H9 (cell line): ENCODE data around the gene PARP8. TPM values are rescaled to one million over a fixed set of nuclear protein-coding genes. Genes with fewer than 3 reads are reported as not detected.

Experiments
- DNase-seq: peaks from one replicate; pipeline ENCODE4 v3.0.0-alpha.2; 2017
- H2AFZ ChIP-seq: one replicate; pipeline ENCODE4 v1.6.1; 2013; ENCODE audit warnings: mild to moderate bottlenecking, low read length, control low read depth, moderate library complexity
- H2AK5ac ChIP-seq: 2 replicates; pipeline ENCODE4 v1.6.1; 2013; ENCODE audit warnings: low read length, control low read depth, mixed read lengths; ENCODE audit not compliant: insufficient read length
- H2BK120ac ChIP-seq: one replicate; pipeline ENCODE4 v1.6.1; 2013; ENCODE audit warnings: low read depth, mild to moderate bottlenecking, low read length, control low read depth, inconsistent platforms; ENCODE audit not compliant: poor library complexity, severe bottlenecking
- H2BK12ac ChIP-seq: 2 replicates; pipeline ENCODE4 v1.6.1; 2013; ENCODE audit warnings: low read length, control low read depth, mixed read lengths, low read depth; ENCODE audit not compliant: insufficient read length
- H2BK15ac ChIP-seq: 2 replicates; pipeline ENCODE4 v1.6.1; 2013; ENCODE audit warnings: low read depth, low read length, control low read depth
- H2BK20ac ChIP-seq: one replicate; pipeline ENCODE4 v1.6.1; 2013; ENCODE audit warnings: low read depth, mild to moderate bottlenecking, low read length, control low read depth, inconsistent platforms; ENCODE audit not compliant: poor library complexity, severe bottlenecking
- H2BK5ac ChIP-seq: 2 replicates; pipeline ENCODE4 v1.6.1; 2013; ENCODE audit warnings: low read length, control low read depth, mixed read lengths; ENCODE audit not compliant: insufficient read length
- H3K14ac ChIP-seq: 2 replicates; pipeline ENCODE4 v1.6.1; 2013; ENCODE audit warnings: low read length, control low read depth; ENCODE audit not compliant: insufficient read depth
- H3K18ac ChIP-seq: 2 replicates; pipeline ENCODE4 v1.6.1; 2013; ENCODE audit warnings: low read depth, mild to moderate bottlenecking, mixed read lengths, low read length, control low read depth; ENCODE audit not compliant: insufficient read length
- H3K23ac ChIP-seq: 2 replicates; pipeline ENCODE4 v1.6.1; 2013; ENCODE audit warnings: low read length, control low read depth, mixed read lengths, low read depth; ENCODE audit not compliant: insufficient read length
- H3K23me2 ChIP-seq: 2 replicates; pipeline ENCODE4 v1.6.1; 2013; ENCODE audit warnings: low read depth, mild to moderate bottlenecking, mixed read lengths, low read length, control low read depth; ENCODE audit not compliant: insufficient read length, poor library complexity, severe bottlenecking
- H3K27ac ChIP-seq: 2 replicates; pipeline ENCODE4 v1.5.1; 2013; ENCODE audit warnings: low read length, control low read depth, mixed read lengths, low read depth; ENCODE audit not compliant: insufficient read length
- H3K27me3 ChIP-seq: 2 replicates; pipeline ENCODE4 v1.6.1; 2013; ENCODE audit warnings: low read length, control low read depth, inconsistent platforms; ENCODE audit not compliant: insufficient read depth
- H3K4ac ChIP-seq: 2 replicates; pipeline ENCODE4 v1.6.1; 2013; ENCODE audit warnings: low read depth, mild to moderate bottlenecking, control low read depth, inconsistent platforms, low read length, moderate library complexity
- H3K4me1 ChIP-seq: 2 replicates; pipeline ENCODE4 v1.6.1; 2013; ENCODE audit warnings: low read length, control low read depth, inconsistent platforms; ENCODE audit not compliant: insufficient read depth
- H3K4me2 ChIP-seq: 2 replicates; pipeline ENCODE4 v1.6.1; 2013; ENCODE audit warnings: low read length, control low read depth, mixed read lengths; ENCODE audit not compliant: insufficient read length, insufficient read depth
- H3K56ac ChIP-seq: 2 replicates; pipeline ENCODE4 v1.6.1; 2013; ENCODE audit warnings: low read depth, mild to moderate bottlenecking, mixed read lengths, low read length, control low read depth; ENCODE audit not compliant: insufficient read length
- H3K79me1 ChIP-seq: 2 replicates; pipeline ENCODE4 v1.6.1; 2013; ENCODE audit warnings: low read depth, mild to moderate bottlenecking, moderate library complexity, low read length, control low read depth, inconsistent platforms; ENCODE audit not compliant: insufficient read depth, poor library complexity, severe bottlenecking
- H3K79me2 ChIP-seq: 2 replicates; pipeline ENCODE4 v1.6.1; 2013; ENCODE audit warnings: low read length, control low read depth, inconsistent platforms; ENCODE audit not compliant: insufficient read depth
- H3K9ac ChIP-seq: 2 replicates; pipeline ENCODE4 v1.6.1; 2013; ENCODE audit warnings: low read length, control low read depth, mixed read lengths; ENCODE audit not compliant: insufficient read length; ENCODE audit errors: extremely low read depth
- H3K9me3 ChIP-seq: one replicate; pipeline ENCODE4 v1.6.1; 2013; ENCODE audit warnings: low read depth, low read length, inconsistent platforms; ENCODE audit not compliant: control insufficient read depth
- H3T11ph ChIP-seq: one replicate; pipeline ENCODE4 v1.6.1; 2013; ENCODE audit warnings: mild to moderate bottlenecking, low read length, control low read depth, inconsistent platforms
- H4K20me1 ChIP-seq: one replicate; pipeline ENCODE4 v1.6.1; 2013; ENCODE audit not compliant: control insufficient read depth, insufficient read length, insufficient read depth
- H4K5ac ChIP-seq: 2 replicates; pipeline ENCODE4 v1.6.1; 2013; ENCODE audit warnings: low read depth, mild to moderate bottlenecking, mixed read lengths, low read length, control low read depth; ENCODE audit not compliant: insufficient read length
- H4K8ac ChIP-seq: replicated peaks from 2 replicates; pipeline ENCODE4 v1.6.1; 2013; ENCODE audit warnings: low read length, control low read depth, mixed read lengths, low read depth; ENCODE audit not compliant: insufficient read length
- H4K91ac ChIP-seq: 2 replicates; pipeline ENCODE4 v1.6.1; 2013; ENCODE audit warnings: low read depth, mild to moderate bottlenecking, moderate library complexity, mixed read lengths, low read length, control low read depth; ENCODE audit not compliant: insufficient read length
- H3K27ac Mint-ChIP-seq, 3 experiments: 2 replicates in 2 of 3; 3 replicates in 1 of 3; pipeline ENCODE4 v1.8.0; 2020 to 2021; ENCODE audit warnings: mixed read lengths in 3 of 3, mild to moderate bottlenecking in 1 of 3, moderate library complexity in 1 of 3
- H3K27me3 Mint-ChIP-seq: 2 replicates; pipeline ENCODE4 v1.8.0; 2021; ENCODE audit warnings: low read depth, mild to moderate bottlenecking, moderate library complexity, mixed read lengths
- H3K36me3 Mint-ChIP-seq, 3 experiments: 2 replicates in 2 of 3; 3 replicates in 1 of 3; pipeline ENCODE4 v1.8.0; 2020 to 2021; ENCODE audit warnings: low read depth in 3 of 3, mixed read lengths in 3 of 3; ENCODE audit not compliant: insufficient read depth in 1 of 3
- H3K4me1 Mint-ChIP-seq, 2 experiments: 2 replicates each; pipeline ENCODE4 v1.8.0; 2020; ENCODE audit warnings: mixed read lengths in 2 of 2
- H3K4me3 Mint-ChIP-seq, 2 experiments: 2 replicates in 1 of 2; 3 replicates in 1 of 2; pipeline ENCODE4 v1.8.0; 2020 to 2021; ENCODE audit warnings: mild to moderate bottlenecking in 2 of 2, mixed read lengths in 2 of 2, moderate library complexity in 1 of 2
- H3K9me3 Mint-ChIP-seq, 2 experiments: 2 replicates in 1 of 2; 3 replicates in 1 of 2; pipeline ENCODE4 v1.8.0; 2020; ENCODE audit warnings: mild to moderate bottlenecking in 2 of 2, mixed read lengths in 2 of 2, moderate library complexity in 1 of 2
- WGBS: extraction: QIAGEN DNeasy Blood & Tissue Kit; methylation state at CpG from one replicate; pipeline ENCODE4 v1.1.7; 2013; ENCODE audit warnings: missing lambda C conversion rate, low lambda C conversion rate, mixed read lengths; ENCODE audit not compliant: insufficient read length; ENCODE audit errors: extremely low coverage; 5-methylcytosine and 5-hydroxymethylcytosine counted together
- total RNA-seq: library from RNA; stranded (reverse); gene quantifications from 2 replicates; pipeline ENCODE4 v1.2.1, GENCODE V29; 2021
- TF ChIP-seq, protein P1 (sequence below): fragments of 200-600 bp; sonication (generic); conservative IDR thresholded peaks from 3 replicates; pipeline ENCODE4 v1.8.0; 2021; ENCODE audit warnings: antibody characterized with exemption, mild to moderate bottlenecking

PARP8 gene
- total RNA-seq, 1 experiment from 2014 or later: 34.0 TPM

DNA sequence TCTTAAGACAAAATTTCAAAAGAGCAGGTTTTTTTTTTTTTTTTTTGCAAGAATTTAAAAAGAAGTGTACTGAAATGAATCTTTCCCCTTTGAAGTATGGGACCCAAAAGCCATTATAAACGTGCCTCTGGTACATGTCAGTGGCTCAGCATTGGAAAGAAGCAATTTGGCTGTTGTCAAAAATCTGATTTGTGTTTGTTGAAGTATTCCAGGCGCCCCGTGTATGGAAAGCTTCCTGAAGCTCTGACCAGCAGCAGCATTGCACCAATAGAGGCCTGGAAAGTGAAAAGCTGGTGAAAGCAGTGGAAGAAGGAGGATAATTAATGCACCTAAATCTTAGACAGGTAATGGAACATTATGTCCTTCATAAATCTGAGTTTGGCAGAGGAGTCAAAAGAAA lies 215.0 kb downstream of the PARP8 start:
- H3K23me2 ChIP-seq: no peaks in the 10 kb centered on the region
- no peak overlapping the region for H3K14ac ChIP-seq
- WGBS: no CpG with 5 or more reads among the region's 3 CpGs
- H2BK20ac ChIP-seq: no peak overlapping the region
- no peak overlapping the region for H3K4me2 ChIP-seq
- no peak overlapping the region for H2BK15ac ChIP-seq
- H3K79me2 ChIP-seq: no peaks in the 10 kb centered on the region
- no peak overlapping the region for H3K18ac ChIP-seq
- no peak overlapping the region for H3K4me3 Mint-ChIP-seq
- H2AFZ ChIP-seq: no peak overlapping the region
- H2BK5ac ChIP-seq: no peak overlapping the region
- H3K27ac ChIP-seq: no peak overlapping the region
- no peak overlapping the region for H3T11ph ChIP-seq
- H2BK12ac ChIP-seq: no peak overlapping the region
- no peaks in the 10 kb centered on the region for H3K9me3 Mint-ChIP-seq
- H3K23ac ChIP-seq: no peak overlapping the region
- no peak overlapping the region for H4K5ac ChIP-seq
- no peaks in the 10 kb centered on the region for H3K27me3 ChIP-seq
- H3K4ac ChIP-seq: no peak overlapping the region
- no peak overlapping the region for H4K91ac ChIP-seq
- H2BK120ac ChIP-seq: no peak overlapping the region
- TF ChIP-seq, protein P1, sequence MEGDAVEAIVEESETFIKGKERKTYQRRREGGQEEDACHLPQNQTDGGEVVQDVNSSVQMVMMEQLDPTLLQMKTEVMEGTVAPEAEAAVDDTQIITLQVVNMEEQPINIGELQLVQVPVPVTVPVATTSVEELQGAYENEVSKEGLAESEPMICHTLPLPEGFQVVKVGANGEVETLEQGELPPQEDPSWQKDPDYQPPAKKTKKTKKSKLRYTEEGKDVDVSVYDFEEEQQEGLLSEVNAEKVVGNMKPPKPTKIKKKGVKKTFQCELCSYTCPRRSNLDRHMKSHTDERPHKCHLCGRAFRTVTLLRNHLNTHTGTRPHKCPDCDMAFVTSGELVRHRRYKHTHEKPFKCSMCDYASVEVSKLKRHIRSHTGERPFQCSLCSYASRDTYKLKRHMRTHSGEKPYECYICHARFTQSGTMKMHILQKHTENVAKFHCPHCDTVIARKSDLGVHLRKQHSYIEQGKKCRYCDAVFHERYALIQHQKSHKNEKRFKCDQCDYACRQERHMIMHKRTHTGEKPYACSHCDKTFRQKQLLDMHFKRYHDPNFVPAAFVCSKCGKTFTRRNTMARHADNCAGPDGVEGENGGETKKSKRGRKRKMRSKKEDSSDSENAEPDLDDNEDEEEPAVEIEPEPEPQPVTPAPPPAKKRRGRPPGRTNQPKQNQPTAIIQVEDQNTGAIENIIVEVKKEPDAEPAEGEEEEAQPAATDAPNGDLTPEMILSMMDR: no peak
- H3K79me1 ChIP-seq: no peaks in the 10 kb centered on the region
- no peaks in the 10 kb centered on the region for H3K9me3 ChIP-seq
- no peak overlapping the region for H3K9ac ChIP-seq
- DNase-seq: no peak
- no peak overlapping the region for H2AK5ac ChIP-seq
- H4K20me1 ChIP-seq: no peaks in the 10 kb centered on the region
- H3K27ac Mint-ChIP-seq: no peak overlapping the region
- no peak overlapping the region for H3K56ac ChIP-seq
- no peaks in the 10 kb centered on the region for H3K36me3 Mint-ChIP-seq
- H3K4me1 ChIP-seq: no peaks in the 10 kb centered on the region
- H3K27me3 Mint-ChIP-seq: no peaks in the 10 kb centered on the region
- no peak overlapping the region for H4K8ac ChIP-seq
- H3K4me1 Mint-ChIP-seq: no peaks in the 10 kb centered on the region
